ENCODE measurements around the gene POP5. TPM values are rescaled to one million over a fixed set of nuclear protein-coding genes. Genes with fewer than 3 reads are reported as not detected.
"Not testable (repeated sequence)": the region's sequence is repeated elsewhere in the genome, so short reads cannot be mapped to it uniquely, and the experiment has no call there.

POP5 gene
- total RNA-seq, 2 experiments from 2014 or later = 44.2 to 45.0 TPM

DNA sequence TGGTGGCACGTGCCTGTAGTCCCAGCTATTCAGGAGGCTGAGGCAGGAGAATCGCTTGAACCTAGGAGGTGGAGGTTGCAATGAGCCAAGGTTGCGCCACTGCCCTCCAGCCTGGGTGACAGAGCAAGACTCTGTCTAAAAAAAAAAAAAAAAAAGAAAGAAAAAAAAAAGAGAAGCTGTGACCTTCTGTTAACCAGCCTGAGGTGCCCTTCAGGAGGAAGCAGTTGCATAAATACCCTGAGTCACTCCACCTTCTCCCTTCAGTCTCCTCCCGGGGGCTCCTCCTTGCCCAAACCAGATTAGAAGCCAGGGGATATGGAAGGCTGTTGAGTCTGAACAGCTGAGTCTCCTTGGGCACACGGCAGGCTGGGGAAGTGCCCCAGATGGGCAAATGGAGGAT lies 21.2 kb upstream of the POP5 start:
- intact Hi-C loops (cut with micrococcal nuclease); H3K4me3 Mint-ChIP-seq; H3K27ac Mint-ChIP-seq; H3K9me3 Mint-ChIP-seq; DNase-seq; H3K36me3 Mint-ChIP-seq (ENCODE audit: low read depth); H3K27me3 Mint-ChIP-seq (ENCODE audit: low read depth); H3K4me1 Mint-ChIP-seq (ENCODE audit: low read depth): not testable (repeated sequence)
- CTCF ChIA-PET = interaction anchor here (0.6 to 1.5 kb wide), 3 partner anchors 20 to 211 kb away, joined by 3 to 7 read pairs (median 4); no protein-coding TSS in a partner anchor

DNA sequence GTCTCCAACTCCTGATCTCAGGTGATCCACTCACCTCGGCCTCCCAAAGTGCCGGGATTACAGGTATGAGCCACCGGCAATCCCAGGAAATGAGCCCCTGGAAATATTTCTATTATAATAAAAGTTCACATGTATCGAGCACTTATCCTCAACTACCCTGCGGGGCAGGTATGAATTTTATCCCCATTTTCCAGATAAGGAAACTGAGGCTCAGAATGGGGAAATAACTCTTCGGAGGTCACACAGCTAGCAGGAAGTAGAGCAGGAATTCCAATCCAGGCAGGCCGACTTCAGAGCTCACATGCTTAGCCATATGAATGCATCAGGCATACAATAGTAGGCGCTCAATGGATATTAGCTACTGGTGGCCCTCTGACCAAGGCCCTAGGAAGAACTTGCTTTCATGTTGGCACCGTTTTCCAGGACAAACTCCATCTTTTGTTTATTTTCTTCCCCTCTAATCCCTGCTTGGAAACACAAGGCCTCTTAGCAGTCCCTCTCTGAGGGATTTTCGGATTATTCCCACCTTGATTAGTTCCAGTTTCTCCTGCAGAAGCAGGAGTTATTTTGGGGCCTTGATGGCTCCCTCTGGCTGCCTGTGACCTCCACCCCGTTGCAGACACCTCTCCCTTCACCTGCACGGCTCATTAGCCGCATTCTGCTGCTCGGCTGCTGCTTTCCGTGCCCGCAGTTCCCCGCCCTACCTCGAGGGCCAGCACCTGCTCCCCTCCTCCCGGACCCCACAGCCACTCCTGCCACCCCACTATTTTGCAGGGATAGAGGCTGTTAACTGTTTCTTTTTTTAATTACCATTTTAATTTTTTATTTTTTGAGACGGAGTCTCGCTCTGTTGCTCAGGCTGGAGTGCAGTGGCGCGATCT lies 18.7 kb upstream of the POP5 start:
- CTCF ChIA-PET = interaction anchor here (0.6 to 0.9 kb wide), 2 partner anchors 49 kb away, joined by 4 to 5 read pairs; no protein-coding TSS in a partner anchor
- Mint-ChIP-seq H3K4me1 (ENCODE audit: low read depth) (no peaks in the 10 kb centered on the region), H3K27ac (no peak overlapping the region), H3K36me3 (ENCODE audit: low read depth) (no peaks in the 10 kb centered on the region), H3K27me3 (ENCODE audit: low read depth) (peaks cover 2% of the 10 kb centered on the region), H3K9me3 (no peaks in the 10 kb centered on the region), H3K4me3 (no peak overlapping the region)
- no peak for DNase-seq
- intact Hi-C loops (cut with micrococcal nuclease) = no loop called here

DNA sequence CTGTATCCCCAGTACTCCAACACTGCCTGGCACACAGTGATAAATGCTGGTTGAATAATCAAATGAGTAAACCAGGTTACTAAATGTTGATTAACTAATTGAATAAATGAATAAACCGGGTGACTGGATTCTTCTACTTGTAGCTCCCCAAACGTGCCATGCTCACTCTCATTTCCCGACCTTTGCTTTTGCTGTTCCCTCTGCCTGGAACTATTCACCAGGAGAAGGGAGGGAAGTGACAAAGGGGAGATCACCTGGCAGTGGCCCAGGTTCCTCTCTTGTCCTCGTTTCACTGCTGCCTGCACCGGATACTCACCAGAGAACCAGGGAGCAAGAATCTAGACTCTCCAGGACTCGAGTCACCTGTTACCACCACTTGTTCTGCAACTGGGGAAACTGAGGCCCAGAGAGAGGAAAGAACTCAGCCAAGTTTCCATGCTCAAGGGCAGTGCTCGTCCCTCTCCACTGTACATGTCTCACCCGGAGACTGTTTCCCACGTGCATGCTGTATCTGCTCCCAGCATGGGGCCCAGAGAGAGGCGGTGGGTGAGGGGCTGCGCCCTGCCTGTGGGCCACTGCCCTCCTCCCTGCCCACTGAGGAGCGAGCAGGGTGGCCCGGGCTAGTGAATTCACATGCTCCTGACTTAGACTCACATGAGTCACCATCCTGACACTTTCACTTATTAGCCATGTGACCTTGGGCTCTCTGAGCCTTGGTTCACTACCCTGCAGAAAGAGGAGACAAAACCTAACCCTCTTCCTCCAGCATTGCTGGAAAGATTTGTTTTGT lies 17.7 kb upstream of the POP5 start:
- intact Hi-C loops (cut with micrococcal nuclease) = no loop called here
- no peak for DNase-seq
- Mint-ChIP-seq H3K9me3 (no peaks in the 10 kb centered on the region), H3K27me3 (ENCODE audit: low read depth) (peaks cover 2% of the 10 kb centered on the region), H3K27ac (no peak overlapping the region), H3K4me1 (ENCODE audit: low read depth) (no peaks in the 10 kb centered on the region), H3K36me3 (ENCODE audit: low read depth) (no peaks in the 10 kb centered on the region), H3K4me3 (no peak overlapping the region)
- CTCF ChIA-PET = no interaction called here

DNA sequence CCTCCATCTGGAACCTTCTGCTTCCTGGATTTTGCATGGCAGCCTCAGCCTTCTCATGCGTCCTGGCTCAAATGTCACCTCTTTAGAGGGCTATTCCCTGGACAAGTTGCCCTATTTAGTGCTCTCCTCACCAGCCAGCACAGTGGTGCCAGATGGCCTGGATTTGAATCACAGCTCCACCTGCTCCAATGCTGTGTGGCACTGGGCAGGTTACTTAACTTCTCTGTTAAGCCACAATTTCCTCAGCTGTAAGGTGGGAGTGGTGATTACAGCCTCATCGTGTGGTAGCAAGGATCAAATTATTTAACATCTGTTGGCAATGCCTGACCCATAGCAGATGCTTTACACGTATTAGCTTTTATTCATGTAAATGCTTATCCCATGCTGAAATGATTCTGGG lies 16.7 kb upstream of the POP5 start:
- DNase-seq = no peak
- Mint-ChIP-seq H3K4me1 (ENCODE audit: low read depth) (no peaks in the 10 kb centered on the region), H3K4me3 (no peak overlapping the region), H3K27ac (no peak overlapping the region), H3K27me3 (ENCODE audit: low read depth) (peaks cover 2% of the 10 kb centered on the region), H3K9me3 (no peaks in the 10 kb centered on the region), H3K36me3 (ENCODE audit: low read depth) (no peaks in the 10 kb centered on the region)
- CTCF ChIA-PET = interaction anchor here (1.4 kb wide), 1 partner anchor 49 kb away, joined by 4 read pairs; no protein-coding TSS in a partner anchor
- intact Hi-C loops (cut with micrococcal nuclease) = no loop called here

DNA sequence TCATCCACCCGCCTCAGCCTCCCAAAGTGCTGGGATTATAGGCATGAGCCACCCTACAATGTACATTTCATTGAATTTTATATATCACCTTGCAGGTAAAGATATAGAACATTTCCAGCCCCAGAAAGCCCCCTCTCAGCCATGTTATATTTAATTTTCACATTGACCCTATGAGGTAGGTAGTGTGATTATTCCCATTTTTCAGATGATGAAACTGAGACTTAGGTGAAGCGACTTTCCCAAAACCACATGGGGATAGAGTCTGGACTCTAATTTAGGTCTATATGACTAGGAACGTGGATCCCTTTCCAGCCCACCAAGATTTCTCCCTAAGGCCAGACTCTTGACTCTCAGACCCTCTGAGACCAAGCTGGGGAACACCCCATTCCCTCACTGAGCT lies 15.7 kb upstream of the POP5 start:
- CTCF ChIA-PET = interaction anchor here (1.4 kb wide), 1 partner anchor 50 kb away, joined by 4 read pairs; no protein-coding TSS in a partner anchor
- Mint-ChIP-seq H3K4me1 (ENCODE audit: low read depth) (no peaks in the 10 kb centered on the region), H3K9me3 (no peaks in the 10 kb centered on the region), H3K4me3 (no peak overlapping the region), H3K36me3 (ENCODE audit: low read depth) (no peaks in the 10 kb centered on the region), H3K27ac (no peak overlapping the region), H3K27me3 (ENCODE audit: low read depth) (peaks cover 2% of the 10 kb centered on the region)
- no peak for DNase-seq
- intact Hi-C loops (cut with micrococcal nuclease) = no loop called here

DNA sequence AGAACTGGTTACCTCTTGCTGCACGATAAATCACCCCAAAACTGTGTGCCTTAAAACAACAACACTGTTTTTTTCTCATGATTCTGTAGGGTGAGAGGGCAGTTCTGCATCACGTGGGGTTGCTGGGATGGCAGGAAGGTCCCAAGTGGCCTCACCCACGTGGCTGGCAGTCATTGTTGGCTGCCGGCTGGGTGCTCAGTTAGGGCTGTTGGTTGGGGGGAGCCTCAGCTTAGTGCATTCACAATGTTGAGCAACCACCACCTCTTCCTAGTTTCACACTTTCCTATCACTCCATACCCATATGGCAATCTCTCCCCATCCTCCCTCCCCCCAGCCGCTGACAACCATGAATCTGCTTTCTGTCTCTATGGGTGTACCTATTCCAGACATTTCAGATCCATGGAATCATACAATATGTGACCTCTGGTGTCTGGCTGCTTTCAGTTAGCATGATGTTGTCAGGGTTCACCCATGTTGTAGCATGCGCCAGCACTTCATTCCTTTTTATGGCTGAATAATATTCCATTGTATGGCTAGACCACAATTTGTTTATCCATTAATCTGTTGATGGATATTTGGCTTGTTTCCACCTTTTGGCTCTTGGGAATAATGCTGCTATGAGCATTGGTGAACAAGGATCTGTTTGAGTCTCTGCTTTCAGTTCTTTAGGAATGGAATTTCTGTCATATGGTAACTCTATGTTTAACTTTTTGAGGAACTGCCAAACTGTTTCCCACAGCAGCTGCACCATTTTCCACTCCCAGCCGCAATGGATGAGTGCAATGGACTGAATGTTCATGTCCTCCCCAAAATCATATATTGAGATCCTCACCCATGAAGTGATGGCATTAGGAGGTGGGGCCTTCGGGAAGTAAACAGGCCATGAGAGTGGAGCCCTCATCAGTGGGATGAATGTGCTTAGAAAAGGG lies 11.2 kb upstream of the POP5 start:
- H3K4me1 Mint-ChIP-seq (ENCODE audit: low read depth) = no peaks in the 10 kb centered on the region

DNA sequence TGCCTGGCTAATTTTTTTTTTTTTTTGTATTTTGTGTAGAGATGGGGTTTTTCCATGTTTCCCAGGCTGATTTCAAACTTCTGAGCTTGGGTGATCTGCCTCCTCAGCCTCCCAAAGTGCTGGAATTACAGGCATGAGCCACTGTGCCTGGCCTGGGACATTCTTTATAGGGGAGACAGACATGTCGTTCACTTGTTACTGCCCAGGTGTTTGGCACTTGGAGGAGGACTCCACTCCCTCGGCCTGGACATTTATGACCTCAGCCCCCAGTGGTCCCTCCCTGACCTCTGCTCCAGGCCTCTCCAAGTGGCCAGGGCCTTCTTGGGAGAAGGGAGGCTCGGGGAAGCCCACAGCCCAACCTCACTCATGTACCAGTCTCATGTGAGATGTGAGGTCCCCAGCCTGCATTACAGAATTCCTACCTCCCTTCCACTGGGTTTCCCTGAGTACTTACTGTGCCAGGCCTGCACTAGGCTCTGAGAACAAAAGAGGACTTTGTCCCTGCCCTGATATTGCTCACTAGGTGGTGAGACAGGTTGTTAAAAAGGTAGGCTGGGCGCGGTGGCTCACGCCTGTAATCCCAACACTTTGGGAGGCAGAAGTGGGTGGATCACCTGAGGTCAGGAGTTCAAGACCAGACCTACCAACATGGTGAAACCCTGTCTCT lies 9.7 kb upstream of the POP5 start:
- Mint-ChIP-seq H3K27ac (no peak overlapping the region), H3K36me3 (ENCODE audit: low read depth) (no peaks in the 10 kb centered on the region), H3K4me1 (ENCODE audit: low read depth) (no peaks in the 10 kb centered on the region), H3K27me3 (ENCODE audit: low read depth) (no peaks in the 10 kb centered on the region), H3K4me3 (no peak overlapping the region), H3K9me3 (no peaks in the 10 kb centered on the region)
- intact Hi-C loops (cut with micrococcal nuclease) = no loop called here
- CTCF ChIA-PET = interaction anchor here (0.6 to 4.6 kb wide), 3 partner anchors 8 to 352 kb away, joined by 3 to 33 read pairs (median 6); no protein-coding TSS in a partner anchor
- no peak for DNase-seq

More for the DNA sequence above, 11.2 kb upstream of the POP5 start:
- no peak for DNase-seq
- CTCF ChIA-PET = interaction anchor here (1.0 to 4.6 kb wide), 2 partner anchors 10 to 56 kb away, joined by 6 to 33 read pairs; no protein-coding TSS in a partner anchor
- H3K9me3 Mint-ChIP-seq = no peaks in the 10 kb centered on the region
- intact Hi-C loops (cut with micrococcal nuclease) = no loop called here
- H3K27me3 Mint-ChIP-seq (ENCODE audit: low read depth) = no peaks in the 10 kb centered on the region
- no peaks in the 10 kb centered on the region for H3K36me3 Mint-ChIP-seq (ENCODE audit: low read depth)
- H3K27ac Mint-ChIP-seq = no peak overlapping the region
- no peak overlapping the region for H3K4me3 Mint-ChIP-seq

DNA sequence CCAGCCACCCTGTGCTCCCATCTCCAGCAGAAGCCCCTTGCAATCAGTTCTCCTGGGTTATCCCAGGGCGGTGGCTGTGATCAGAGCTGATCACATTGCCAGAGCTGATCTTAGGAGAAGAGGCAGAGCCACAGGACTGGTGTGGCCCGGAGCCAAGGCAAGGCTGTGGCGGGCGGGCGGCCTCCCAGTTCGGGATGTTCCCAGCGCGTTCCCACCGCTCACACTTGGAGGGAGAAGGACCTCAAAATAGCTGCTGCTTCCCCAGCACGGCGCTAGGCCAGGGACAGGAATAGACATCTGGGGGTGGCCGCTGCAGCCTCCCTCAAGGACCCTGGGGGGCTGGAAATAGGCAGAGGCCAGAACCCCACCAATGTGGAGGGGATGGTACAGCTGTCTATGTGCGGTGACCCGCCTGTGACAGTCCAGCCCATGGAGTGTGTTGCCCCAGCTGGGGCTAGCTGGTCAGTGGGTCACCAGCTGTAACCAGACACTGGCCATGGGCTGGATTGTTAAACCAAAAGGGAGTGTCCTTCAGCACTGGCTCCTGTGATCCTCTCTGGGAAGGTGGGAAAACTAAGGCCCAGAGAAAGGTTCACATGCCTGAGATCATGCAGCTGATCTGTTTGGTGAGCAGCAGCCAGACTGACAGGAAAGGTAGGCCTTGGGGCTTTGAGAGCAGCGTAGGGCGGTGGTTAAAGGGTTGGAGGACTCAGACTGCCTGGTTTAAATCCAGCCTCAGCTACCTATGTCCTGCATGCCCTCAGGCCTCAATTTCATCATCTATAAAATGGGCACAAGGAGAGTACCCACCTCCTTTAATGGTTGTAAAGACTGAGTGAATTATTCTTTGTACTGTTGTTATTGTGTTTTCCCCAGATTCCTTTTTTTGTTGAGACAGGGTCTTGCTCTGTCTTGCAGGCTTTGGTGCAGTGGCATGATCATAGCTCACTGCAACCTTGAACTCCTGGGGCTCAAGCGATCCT lies 8.0 kb upstream of the POP5 start:
- no peak for DNase-seq
- H3K36me3 Mint-ChIP-seq (ENCODE audit: low read depth) = no peaks in the 10 kb centered on the region
- H3K4me3 Mint-ChIP-seq = no peak overlapping the region
- peaks cover 2% of the 10 kb centered on the region for H3K27me3 Mint-ChIP-seq (ENCODE audit: low read depth)
- H3K27ac Mint-ChIP-seq = no peak overlapping the region
- H3K4me1 Mint-ChIP-seq (ENCODE audit: low read depth) = peaks cover under 1% of the 10 kb centered on the region
- H3K9me3 Mint-ChIP-seq = no peaks in the 10 kb centered on the region
- intact Hi-C loops (cut with micrococcal nuclease) = loop anchor here (10.0 kb wide), 1 partner anchor 626 kb away; the partner anchor contains the start of gene P2RX4
- CTCF ChIA-PET = interaction anchor here (0.5 to 4.6 kb wide), 5 partner anchors 60 to 904 kb away, joined by 3 to 33 read pairs (median 3); no protein-coding TSS in a partner anchor

DNA sequence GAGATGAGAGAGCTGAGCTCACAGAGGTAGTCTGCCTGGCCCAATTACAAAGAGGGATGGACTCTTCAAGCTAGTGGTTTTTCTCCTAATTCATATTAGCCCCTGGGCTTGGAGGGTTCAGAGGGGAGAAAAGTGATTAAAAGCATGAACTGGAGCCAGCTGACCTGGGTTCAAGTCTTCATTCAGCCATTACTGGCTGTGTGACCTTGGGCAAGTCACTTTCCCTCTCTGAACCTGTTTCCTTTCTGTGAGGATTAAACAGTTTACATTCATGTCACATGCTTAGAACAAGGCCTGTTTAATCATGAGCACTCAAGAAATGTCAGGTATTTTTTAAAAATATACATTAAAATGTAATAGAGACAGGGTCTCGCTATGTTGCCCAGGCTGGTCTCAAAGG lies 7.2 kb upstream of the POP5 start:
- CTCF ChIA-PET = interaction anchor here (0.7 to 4.6 kb wide), 4 partner anchors 60 to 522 kb away, joined by 3 to 33 read pairs (median 3); no protein-coding TSS in a partner anchor

DNA sequence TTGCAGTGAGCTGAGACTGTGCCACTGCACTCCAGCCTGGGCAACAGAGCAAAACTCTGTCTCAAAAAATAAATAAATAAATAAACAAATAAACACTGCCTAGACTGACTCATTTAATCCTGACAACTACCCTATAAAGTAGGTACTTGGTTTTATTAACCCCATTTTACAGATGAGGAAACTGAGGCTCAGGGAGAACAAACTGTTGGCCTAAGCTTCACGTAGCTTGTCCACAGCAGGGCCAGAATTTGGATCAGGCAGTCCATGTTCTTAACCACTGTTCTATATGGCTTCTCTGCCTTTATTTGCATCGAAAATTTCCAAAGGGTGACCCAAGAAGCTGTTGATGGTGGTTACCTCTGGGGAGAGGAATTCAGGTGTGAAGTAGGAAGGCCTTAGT lies 5.7 kb upstream of the POP5 start:
- Mint-ChIP-seq H3K4me3 (no peak overlapping the region), H3K27ac (no peak overlapping the region), H3K36me3 (ENCODE audit: low read depth) (no peaks in the 10 kb centered on the region), H3K4me1 (ENCODE audit: low read depth) (peaks cover 16% of the 10 kb centered on the region), H3K9me3 (no peaks in the 10 kb centered on the region), H3K27me3 (ENCODE audit: low read depth) (peaks cover 8% of the 10 kb centered on the region)
- intact Hi-C loops (cut with micrococcal nuclease) = loop anchor here (10.0 kb wide), 1 partner anchor 628 kb away; the partner anchor contains the start of gene P2RX4
- CTCF ChIA-PET = interaction anchor here (1.4 kb wide), 1 partner anchor 60 kb away, joined by 7 read pairs; no protein-coding TSS in a partner anchor
- DNase-seq = no peak

More for the DNA sequence above, 7.2 kb upstream of the POP5 start:
- no peaks in the 10 kb centered on the region for H3K36me3 Mint-ChIP-seq (ENCODE audit: low read depth)
- H3K27ac Mint-ChIP-seq = no peak overlapping the region
- intact Hi-C loops (cut with micrococcal nuclease) = loop anchor here (10.0 kb wide), 1 partner anchor 626 kb away; the partner anchor contains the start of gene P2RX4
- H3K4me1 Mint-ChIP-seq (ENCODE audit: low read depth) = peaks cover 8% of the 10 kb centered on the region
- no peaks in the 10 kb centered on the region for H3K9me3 Mint-ChIP-seq
- no peak for DNase-seq
- H3K4me3 Mint-ChIP-seq = no peak overlapping the region
- peaks cover 8% of the 10 kb centered on the region for H3K27me3 Mint-ChIP-seq (ENCODE audit: low read depth)
